ENCODE results near the gene PEX5L.

PEX5L gene

DNA sequence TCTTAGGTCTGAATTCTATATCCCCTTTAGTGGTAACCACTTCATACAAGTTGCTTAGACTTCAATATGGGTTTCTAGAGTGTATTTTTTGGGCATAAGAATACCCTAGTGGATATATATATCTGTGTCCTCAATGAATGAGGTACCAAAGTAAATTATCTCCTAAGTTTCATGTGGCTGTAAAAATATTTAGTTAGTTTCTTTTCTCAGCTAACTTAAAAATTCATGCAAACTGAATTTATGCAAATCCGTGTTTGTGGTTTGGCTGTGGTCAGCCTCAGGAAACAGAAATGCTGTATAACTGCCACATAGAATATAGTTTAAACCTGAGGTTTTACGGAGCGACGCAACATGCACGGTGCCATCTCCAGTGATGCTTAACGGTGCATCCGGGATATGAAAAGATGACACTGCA, 80.3 kb downstream of the PEX5L start:
- DNase-seq (ENCODE audit: low read depth in 2 of 2), result no peak

DNA sequence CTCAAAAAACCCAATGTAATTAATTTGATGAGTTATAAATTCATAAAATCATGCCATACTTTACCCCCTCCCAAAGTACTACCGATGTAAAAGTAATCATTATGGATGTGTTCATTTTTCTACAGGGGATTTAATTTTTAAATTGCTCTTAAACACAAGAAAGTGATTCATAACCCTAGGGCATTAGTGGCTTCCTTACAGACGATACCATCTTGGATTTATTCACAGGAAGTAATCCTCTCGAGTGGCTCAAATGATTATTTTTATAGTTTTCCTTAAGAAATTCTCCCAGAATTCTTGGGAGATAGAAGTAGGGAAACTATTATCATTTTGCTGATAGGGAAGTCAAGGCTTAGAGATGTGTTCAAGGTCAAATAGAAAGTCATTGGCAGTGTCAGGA, 80.9 kb downstream of the PEX5L start:
- DNase-seq (ENCODE audit: low read depth in 2 of 2), result no peak

DNA sequence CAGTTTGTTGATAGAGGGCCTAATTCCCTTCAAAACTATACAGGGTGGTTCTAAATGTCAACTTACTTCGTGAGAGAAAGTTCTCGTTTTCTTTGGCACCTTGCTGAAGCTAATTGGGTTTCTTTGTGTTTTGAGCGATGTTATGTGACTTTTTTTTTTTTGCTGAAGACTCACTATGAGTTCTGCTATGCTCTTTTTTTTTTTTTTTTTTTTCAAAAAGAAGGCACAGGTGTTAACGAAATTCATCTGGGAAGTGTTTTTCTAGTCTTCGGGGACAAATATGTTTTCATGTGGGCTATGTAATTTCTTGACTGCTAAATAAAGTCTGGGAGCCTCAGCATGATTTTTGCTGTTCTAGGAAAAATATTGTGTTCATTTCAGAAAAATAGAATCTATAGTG, 81.5 kb downstream of the PEX5L start:
- no peak for DNase-seq (ENCODE audit: low read depth in 2 of 2)

- DNase-seq (ENCODE audit: low read depth in 2 of 2), result no peak
These were observed 82.5 kb downstream of the PEX5L start for GRCh38 chr3:179953993-179954870.

DNA sequence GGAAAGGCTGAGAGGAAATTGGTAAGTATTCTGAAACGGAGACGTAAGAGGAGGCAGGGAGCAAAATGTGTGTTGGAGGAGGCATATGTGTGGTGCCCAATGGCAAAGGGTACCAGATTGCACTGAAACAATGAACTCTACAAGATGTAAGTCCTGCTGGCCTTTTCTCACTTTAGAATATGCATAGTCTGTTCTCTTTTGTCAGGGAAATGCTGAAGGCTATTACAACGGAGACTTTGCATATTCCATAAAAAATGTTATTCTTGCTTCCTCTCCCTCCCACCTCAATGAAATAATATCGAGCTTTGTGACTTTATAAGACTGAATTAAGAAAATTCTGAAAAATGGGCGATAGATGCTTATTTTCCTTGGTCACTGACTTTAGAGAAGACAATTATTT, 85.9 kb downstream of the PEX5L start:
- no peak for DNase-seq (ENCODE audit: low read depth in 2 of 2)

DNA sequence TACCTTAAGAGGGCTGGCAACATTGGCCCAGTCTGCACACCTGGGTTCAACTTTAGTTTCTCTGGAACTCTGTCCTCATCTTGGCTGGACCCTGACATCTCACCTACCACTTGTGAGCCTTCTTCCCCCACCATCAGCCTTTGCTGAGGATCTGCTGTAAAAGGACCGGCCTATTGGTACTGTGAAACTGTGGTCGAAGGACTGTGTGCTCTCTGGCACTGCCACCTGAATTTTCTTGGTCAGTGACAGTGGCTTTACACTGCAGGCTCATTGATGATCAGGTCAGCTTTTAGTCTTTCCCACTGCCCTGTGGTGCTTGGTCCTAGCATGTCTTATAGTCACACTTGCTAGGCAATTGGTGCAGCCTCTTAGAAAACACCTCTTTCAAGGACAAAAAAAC, 86.9 kb downstream of the PEX5L start:
- DNase-seq (ENCODE audit: low read depth in 2 of 2), result no peak

DNA sequence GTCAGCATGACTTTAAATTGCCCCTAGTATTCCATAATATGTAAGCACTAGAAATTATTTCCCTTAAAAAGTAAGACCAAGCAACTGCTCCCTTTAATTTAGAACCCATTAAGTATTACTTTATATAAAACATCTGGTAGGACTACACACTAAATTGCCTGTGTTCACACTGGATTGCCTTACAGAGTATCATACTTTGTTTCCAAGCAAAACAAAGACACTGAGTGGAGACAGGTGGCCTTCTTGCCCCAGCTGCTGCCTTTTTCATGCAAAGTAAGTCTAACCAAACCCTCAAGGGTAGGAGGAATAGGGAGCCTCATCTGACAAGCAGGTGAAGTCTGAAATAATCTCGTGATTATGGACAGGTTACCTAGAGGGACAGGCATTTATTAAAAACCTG, 87.3 kb downstream of the PEX5L start:
- DNase-seq (ENCODE audit: low read depth in 2 of 2), result no peak

- DNase-seq (ENCODE audit: low read depth in 2 of 2), result no peak
These were observed 88.0 kb downstream of the PEX5L start for GRCh38 chr3:179948740-179949139.

DNA sequence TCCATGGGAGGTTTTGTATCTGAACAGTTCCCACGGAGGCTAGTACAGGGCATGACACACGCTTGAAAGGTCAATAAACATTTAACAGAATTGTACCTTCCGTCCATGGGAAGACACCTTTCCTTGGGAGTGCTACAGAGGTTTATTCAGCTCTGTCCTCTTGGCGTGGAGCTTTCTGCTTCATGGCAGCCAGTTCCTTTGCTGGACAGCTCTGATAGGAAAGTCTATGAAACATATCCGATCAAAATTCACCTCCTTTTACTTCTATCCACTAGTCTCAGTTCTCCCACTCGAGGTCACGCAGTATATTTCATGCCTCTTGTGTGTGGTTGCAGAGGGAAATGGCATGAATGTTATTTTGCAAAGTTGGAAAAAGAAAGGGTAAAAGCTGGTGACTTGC, 91.2 kb downstream of the PEX5L start:
- no peak for DNase-seq (ENCODE audit: low read depth in 2 of 2)

GRCh38 chr3:179943117-179943880, 93.4 kb downstream of the PEX5L start:
- no peak for DNase-seq (ENCODE audit: low read depth in 2 of 2)

DNA sequence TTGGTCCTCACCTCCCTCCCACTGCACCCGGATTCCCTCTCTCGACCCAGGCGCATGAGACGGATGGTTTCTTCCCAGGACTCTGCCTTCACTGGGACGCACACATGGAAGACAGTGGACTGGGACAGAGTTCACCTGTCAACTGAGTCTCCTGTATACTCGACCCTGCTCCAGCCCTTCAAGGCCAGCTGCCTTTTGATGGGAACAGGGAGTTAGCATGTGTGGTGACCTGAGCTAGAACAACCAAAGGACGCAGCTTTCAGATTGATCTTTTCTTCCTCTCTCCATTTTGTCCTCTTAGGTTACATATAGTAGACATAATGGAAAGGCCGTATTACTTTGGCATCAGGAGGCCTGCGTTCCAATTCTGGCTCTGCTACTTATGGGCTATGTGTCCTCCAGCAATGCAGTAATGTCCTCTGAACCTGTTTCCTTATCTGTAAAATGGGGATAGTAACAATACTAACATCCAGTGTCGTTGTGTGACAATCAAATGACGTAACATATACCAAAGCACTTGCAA, 94.1 kb downstream of the PEX5L start:
- no peak for DNase-seq (ENCODE audit: low read depth in 2 of 2)

GRCh38 chr3:179935710-179936109, 101.0 kb downstream of the PEX5L start:
- DNase-seq (ENCODE audit: low read depth in 2 of 2), result no peak

DNA sequence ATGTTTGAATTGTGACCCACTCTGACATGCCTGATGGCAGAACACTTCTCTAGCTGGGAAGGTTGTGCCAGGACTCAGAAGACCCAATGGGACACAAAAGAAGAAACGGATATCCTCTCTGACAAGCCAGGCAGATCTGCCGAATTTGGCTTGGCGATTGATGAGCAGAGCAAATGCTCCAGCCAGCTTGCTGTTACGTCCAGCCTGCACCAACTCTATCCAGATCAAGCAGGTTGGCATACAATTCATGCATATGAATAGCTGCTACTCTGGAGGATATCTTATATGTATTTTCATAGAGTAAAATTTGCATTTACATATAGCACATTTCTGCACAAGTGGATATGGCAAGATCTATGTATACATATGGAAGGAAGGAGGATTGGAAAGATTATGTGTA, 102.8 kb downstream of the PEX5L start:
- no peak for DNase-seq (ENCODE audit: low read depth in 2 of 2)

GRCh38 chr3:179933080-179933479, 103.7 kb downstream of the PEX5L start:
- DNase-seq (ENCODE audit: low read depth in 2 of 2), result no peak

GRCh38 chr3:179932674-179933073, 104.1 kb downstream of the PEX5L start:
- DNase-seq (ENCODE audit: low read depth in 2 of 2), result no peak

DNA sequence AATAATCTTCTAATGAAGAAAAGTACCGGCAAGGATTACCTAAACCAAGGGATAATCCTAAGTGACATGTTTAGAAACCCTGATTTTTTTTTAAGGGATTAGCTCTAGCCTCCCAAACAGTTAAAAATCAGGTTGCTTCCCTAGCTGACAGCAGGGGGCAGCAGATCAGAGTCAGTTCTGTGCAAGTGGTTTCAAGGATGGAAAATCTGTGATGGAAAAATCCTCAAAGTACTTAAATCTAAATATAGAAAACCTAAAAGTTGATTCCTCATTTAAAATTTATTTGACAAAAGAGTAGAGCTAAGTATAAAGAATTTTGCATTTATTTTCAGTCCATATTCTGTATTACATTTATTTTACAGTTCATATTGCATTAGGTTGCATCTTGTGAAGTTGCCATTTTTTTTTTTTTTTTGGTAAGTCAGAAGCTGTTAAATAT, 107.6 kb downstream of the PEX5L start:
- peak in 1 of 2 donors; percentile 15 for DNase-seq (ENCODE audit: low read depth in 2 of 2)

- no peak for DNase-seq (ENCODE audit: low read depth in 2 of 2)
These were observed 109.5 kb downstream of the PEX5L start for GRCh38 chr3:179927191-179927590.

DNA sequence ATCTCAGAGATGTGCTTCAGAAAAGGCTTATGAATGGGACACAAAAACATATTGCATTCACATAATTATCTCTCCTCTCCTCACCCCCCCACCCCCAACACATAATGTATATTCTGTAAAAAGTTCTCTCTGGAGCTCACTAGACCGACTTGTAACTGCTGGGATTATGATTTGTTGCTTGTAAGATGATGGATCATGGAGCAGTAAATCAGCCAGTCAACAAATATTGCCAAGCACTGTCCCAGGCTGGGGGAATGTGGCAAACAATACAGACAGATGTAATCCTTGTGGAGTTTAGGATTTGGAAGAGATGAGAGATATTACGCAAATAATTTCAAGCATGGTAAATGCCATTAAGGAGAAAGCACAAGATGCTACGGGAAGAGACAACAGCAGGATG, 114.8 kb downstream of the PEX5L start:
- DNase-seq (ENCODE audit: low read depth in 2 of 2), result no peak

GRCh38 chr3:179921500-179921899, 115.2 kb downstream of the PEX5L start:
- no peak for DNase-seq (ENCODE audit: low read depth in 2 of 2)

DNA sequence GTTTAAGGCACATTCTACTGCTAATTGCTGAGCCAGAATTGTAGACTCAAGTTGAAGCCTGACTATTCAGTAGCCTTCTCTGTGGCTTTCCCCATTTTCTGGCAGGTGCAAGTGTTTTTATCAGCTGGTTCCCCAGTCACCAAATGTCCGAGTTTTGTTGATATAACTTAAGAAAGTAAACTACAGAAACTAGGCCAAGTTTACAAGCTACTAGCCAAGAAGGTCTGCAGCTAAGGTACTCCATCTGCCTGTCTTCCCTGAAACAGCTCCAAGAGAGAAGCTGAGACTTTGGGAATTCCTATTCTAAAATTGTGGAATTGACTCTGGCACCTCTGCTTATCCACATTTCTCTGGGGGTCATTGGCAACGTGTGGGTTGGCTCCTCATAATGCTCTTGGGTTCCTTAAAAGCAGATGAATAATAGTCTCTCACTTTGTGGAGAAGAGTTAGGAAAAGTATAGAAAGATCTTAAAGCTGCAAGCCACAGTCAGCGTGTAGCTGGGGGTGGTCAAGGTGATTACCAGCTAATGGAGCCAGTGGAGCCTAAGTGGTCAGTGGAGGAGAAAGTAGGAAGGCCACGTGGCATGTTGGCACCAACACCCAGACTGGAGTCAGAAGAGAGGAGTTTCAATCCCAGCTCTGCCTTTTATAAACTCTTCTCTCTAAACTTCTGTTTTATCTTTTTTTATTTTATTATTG, 128.8 kb downstream of the PEX5L start:
- DNase-seq (ENCODE audit: low read depth in 2 of 2), result no peak

DNA sequence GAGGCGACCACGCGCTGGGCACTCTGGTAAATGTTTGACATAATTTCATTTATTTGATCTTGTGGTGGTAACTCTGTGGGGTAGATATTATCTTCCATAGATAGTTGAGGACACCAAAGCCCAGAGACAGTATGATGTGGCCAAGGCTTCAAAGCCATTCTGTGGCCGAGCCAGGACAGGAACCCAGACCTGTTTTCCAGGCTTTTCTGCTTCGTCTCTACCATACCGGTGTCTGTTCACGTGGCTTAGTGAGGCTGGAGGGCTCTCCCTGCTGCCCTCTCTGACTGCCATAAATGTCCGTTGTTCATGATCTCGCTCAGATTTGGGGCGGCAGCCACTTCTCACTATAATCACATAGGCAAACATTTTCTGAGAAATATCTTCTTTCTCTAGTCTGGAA, 134.7 kb downstream of the PEX5L start:
- DNase-seq (ENCODE audit: low read depth in 2 of 2), result no peak

DNA sequence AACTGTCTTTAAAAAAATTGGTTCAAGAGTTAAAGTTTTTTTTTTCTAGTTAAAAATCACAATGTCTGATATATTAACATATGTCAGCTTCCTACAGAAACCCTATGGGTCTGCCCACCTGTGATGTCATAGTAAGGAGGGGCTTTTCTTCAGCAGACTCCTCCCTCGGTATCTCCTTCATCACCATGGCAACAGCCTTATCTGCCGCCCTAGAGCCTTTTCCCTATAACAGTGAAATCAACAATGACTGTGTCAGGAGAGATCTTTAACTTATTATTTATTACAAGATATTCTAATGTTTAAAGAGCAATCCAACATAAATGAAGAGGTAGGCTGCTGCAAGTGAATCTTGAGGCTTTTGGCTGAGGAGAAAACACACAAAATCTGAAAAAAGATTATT, 138.7 kb downstream of the PEX5L start:
- no peak for DNase-seq (ENCODE audit: low read depth in 2 of 2)

Data from stimulated activated CD8-positive, alpha-beta memory T cell treated with anti-CD3 and anti-CD28 coated beads, Interleukin-7, amount 100 ng/mL, for 1 hour (primary cell).